Stimulated activated CD4-positive, alpha-beta T cell treated with anti-CD3 and anti-CD28 coated beads, Interleukin-12 subunit alpha, Interleukin-12 subunit beta, amount 100 ng/mL, for 4 hours (primary cell): ENCODE results near the gene RC3H2.

Source experiments
- DNase-seq: peaks from one replicate; pipeline ENCODE4 v3.0.0-alpha.2; 2020

RC3H2 gene

GRCh38 chr9:122904823-122905710 is at the start of gene RC3H2:
TSS of gene RC3H2 (minus strand) at chr9:122905359. CDS start at chr9:122897509, 7,850 bp downstream.
- peak; percentile 89 for DNase-seq

- no peak for DNase-seq
Measured at GRCh38 chr9:122954253-122954691, 49.1 kb upstream of the RC3H2 start.

GRCh38 chr9:122951056-122951455 is 45.9 kb upstream of the RC3H2 start:
- DNase-seq, result no peak

GRCh38 chr9:122950263-122950662 is 45.1 kb upstream of the RC3H2 start:
- no peak for DNase-seq

- no peak for DNase-seq
Measured at GRCh38 chr9:122949696-122950095, 44.5 kb upstream of the RC3H2 start.

GRCh38 chr9:122948313-122948712 is 43.2 kb upstream of the RC3H2 start:
- no peak for DNase-seq

GRCh38 chr9:122946461-122947005 is 41.4 kb upstream of the RC3H2 start:
- no peak for DNase-seq

GRCh38 chr9:122944960-122945888 is 40.1 kb upstream of the RC3H2 start:
- no peak for DNase-seq

GRCh38 chr9:122941582-122942234 is 36.5 kb upstream of the RC3H2 start:
- no peak for DNase-seq

GRCh38 chr9:122940749-122941581 is 35.8 kb upstream of the RC3H2 start, which contains the start of gene RABGAP1:
TSS of gene RABGAP1 (plus strand) at chr9:122941020. CDS start at chr9:122957060, 16,040 bp downstream.
- DNase-seq, result peak; percentile 99

- no peak for DNase-seq
Measured at GRCh38 chr9:122940454-122940748, 35.2 kb upstream of the RC3H2 start.

- no peak for DNase-seq
Measured at GRCh38 chr9:122939601-122940000, 34.4 kb upstream of the RC3H2 start.

GRCh38 chr9:122936883-122937282 is 31.7 kb upstream of the RC3H2 start:
- DNase-seq, result no peak

- DNase-seq, result no peak
Measured at GRCh38 chr9:122936464-122936863, 31.3 kb upstream of the RC3H2 start.

- peak; percentile 87 for DNase-seq
Measured at GRCh38 chr9:122931226-122932121, 26.3 kb upstream of the RC3H2 start, which contains the start of gene ZBTB26. TSS of gene ZBTB26 (minus strand) at chr9:122931512. CDS start at chr9:122919934, 11,578 bp downstream.

- DNase-seq, result no peak
Measured at GRCh38 chr9:122930541-122931225, 25.5 kb upstream of the RC3H2 start.

- DNase-seq, result no peak
Measured at GRCh38 chr9:122929796-122930354, 24.7 kb upstream of the RC3H2 start.

GRCh38 chr9:122923947-122924346 is 18.8 kb upstream of the RC3H2 start:
- no peak for DNase-seq

GRCh38 chr9:122922713-122923112 is 17.6 kb upstream of the RC3H2 start:
- DNase-seq, result no peak

- no peak for DNase-seq
Measured at GRCh38 chr9:122918310-122918709, 13.2 kb upstream of the RC3H2 start.
